ENCODE results near the gene ST6GALNAC3. TPM values are rescaled to one million over a fixed set of nuclear protein-coding genes. Genes with fewer than 3 reads are reported as not detected.

Gene ST6GALNAC3
- total RNA-seq, 2 donors from 2014 or later: 6.3 to 7.6 TPM

DNA sequence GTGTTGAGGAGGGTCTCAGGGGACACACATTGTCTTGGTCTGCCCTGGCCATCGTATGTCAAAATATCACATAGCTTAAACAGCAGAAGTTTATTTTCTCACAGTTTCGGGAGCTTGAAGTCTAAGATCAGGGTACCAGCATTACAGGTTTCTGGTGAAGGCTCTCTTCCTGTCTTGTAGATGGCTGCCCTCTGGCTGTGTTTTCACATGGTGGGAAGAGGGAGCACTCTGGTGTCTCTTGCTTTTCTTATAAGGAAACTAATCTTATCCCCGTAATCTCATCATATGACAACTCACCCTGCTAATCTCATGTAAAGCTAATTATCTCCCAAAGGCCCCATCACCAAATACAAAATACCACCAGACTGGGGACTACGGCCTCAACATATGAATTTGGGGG, 545.8 kb downstream of the ST6GALNAC3 start:
- 84 to 100% methylated on average over 1 to 4 of the region's 4 CpGs for WGBS, 2 experiments (ENCODE audit: insufficient coverage in 1 of 2, insufficient read length in 1 of 2)
- no peak overlapping the region for H3K4me3 ChIP-seq (ENCODE audit: low read length)
- peaks cover 9% of the 10 kb centered on the region for H3K4me1 Mint-ChIP-seq
- no peak for TF ChIP-seq CTCF (conservative IDR thresholded peaks at IDR 0.05)
- H3K9ac ChIP-seq (ENCODE audit: extremely low read depth, low read length, poor library complexity, severe bottlenecking): no peak overlapping the region
- no peaks in the 10 kb centered on the region for H3K4me1 ChIP-seq (ENCODE audit: control insufficient read depth, insufficient read depth, low read length)
- H3K36me3 ChIP-seq (ENCODE audit: control insufficient read depth, insufficient read depth, low read length): no peaks in the 10 kb centered on the region
- H3K36me3 Mint-ChIP-seq (ENCODE audit: low read depth): no peaks in the 10 kb centered on the region
- H3K27me3 ChIP-seq (ENCODE audit: control insufficient read depth, insufficient read depth, low read length, poor library complexity, severe bottlenecking): no peaks in the 10 kb centered on the region
- H3K27ac ChIP-seq (ENCODE audit: low read depth, low read length): no peak overlapping the region
- H3K4me3 Mint-ChIP-seq: no peak overlapping the region
- H3K27me3 Mint-ChIP-seq (ENCODE audit: insufficient read depth): no peaks in the 10 kb centered on the region
- H3K27ac Mint-ChIP-seq: no peak overlapping the region
- no peaks in the 10 kb centered on the region for H3K9me3 Mint-ChIP-seq
- H3K9me3 ChIP-seq (ENCODE audit: control insufficient read depth, low read length): no peaks in the 10 kb centered on the region
- DNase-seq: no peak

- H3K4me3 ChIP-seq (ENCODE audit: low read length): no peak overlapping the region
- Mint-ChIP-seq H3K27ac (no peak overlapping the region), H3K36me3 (ENCODE audit: low read depth) (no peaks in the 10 kb centered on the region), H3K9me3 (no peaks in the 10 kb centered on the region), H3K4me1 (peaks cover 10% of the 10 kb centered on the region), H3K27me3 (ENCODE audit: insufficient read depth) (no peaks in the 10 kb centered on the region), H3K4me3 (no peak overlapping the region)
- no peak overlapping the region for H3K27ac ChIP-seq (ENCODE audit: low read depth, low read length)
- no peaks in the 10 kb centered on the region for H3K4me1 ChIP-seq (ENCODE audit: control insufficient read depth, insufficient read depth, low read length)
- WGBS, 2 experiments (ENCODE audit: insufficient coverage in 1 of 2, insufficient read length in 1 of 2): 89% methylated on average over 6 to 7 of the region's 7 CpGs
- no peak overlapping the region for H3K9ac ChIP-seq (ENCODE audit: extremely low read depth, low read length, poor library complexity, severe bottlenecking)
- H3K27me3 ChIP-seq (ENCODE audit: control insufficient read depth, insufficient read depth, low read length, poor library complexity, severe bottlenecking): no peaks in the 10 kb centered on the region
- no peak for DNase-seq
- no peaks in the 10 kb centered on the region for H3K36me3 ChIP-seq (ENCODE audit: control insufficient read depth, insufficient read depth, low read length)
- no peaks in the 10 kb centered on the region for H3K9me3 ChIP-seq (ENCODE audit: control insufficient read depth, low read length)
- no peak for TF ChIP-seq CTCF (conservative IDR thresholded peaks at IDR 0.05)
Observed at GRCh38 chr1:76622774-76623528, 548.4 kb downstream of the ST6GALNAC3 start.

DNA sequence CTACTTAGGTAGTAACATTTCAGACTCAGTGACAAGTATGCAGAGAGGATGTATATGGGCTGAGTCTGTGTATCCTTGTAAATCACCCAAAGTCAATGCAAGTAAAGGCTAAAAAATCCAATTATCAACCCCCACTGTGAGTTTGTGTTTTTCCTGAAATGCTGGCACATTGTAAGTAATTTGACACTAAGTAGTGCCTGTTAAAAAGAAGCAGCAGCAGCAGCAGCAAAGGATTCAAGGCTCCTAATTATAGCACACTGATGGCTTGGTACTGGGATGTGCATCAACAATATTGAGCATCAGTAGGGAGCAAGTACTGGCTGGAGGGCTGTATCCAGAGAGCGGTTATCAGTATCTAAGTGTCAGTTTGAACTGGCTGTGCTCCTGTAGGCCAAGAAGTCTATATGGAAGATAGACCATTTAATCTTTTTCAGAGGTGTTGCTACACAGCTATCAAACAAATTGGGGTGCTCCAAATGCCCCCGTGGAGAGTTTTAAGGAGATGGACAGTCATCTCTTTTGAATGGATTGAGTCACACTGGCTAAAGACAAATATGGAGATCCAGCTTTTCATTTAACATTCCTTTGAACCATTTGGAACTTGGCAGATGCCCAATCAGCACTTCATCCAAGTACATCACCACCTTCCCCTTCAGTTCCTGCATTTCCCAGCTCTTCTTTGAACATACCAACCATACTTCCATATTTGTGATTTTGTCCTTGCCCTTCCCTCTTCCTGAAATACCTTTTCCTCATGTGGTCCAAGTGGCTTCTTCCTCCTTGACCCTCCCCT, 551.5 kb downstream of the ST6GALNAC3 start:
- WGBS, 2 experiments (ENCODE audit: insufficient coverage in 1 of 2, insufficient read length in 1 of 2): 95 to 100% methylated on average over 2 of the region's 2 CpGs
- no peak for TF ChIP-seq CTCF (conservative IDR thresholded peaks at IDR 0.05)
- H3K36me3 ChIP-seq (ENCODE audit: control insufficient read depth, insufficient read depth, low read length): no peaks in the 10 kb centered on the region
- Mint-ChIP-seq H3K27me3 (ENCODE audit: insufficient read depth) (no peaks in the 10 kb centered on the region), H3K9me3 (no peaks in the 10 kb centered on the region), H3K4me1 (peaks cover 3% of the 10 kb centered on the region), H3K36me3 (ENCODE audit: low read depth) (no peaks in the 10 kb centered on the region), H3K27ac (no peak overlapping the region), H3K4me3 (no peak overlapping the region)
- no peak overlapping the region for H3K9ac ChIP-seq (ENCODE audit: extremely low read depth, low read length, poor library complexity, severe bottlenecking)
- no peaks in the 10 kb centered on the region for H3K4me1 ChIP-seq (ENCODE audit: control insufficient read depth, insufficient read depth, low read length)
- no peak overlapping the region for H3K27ac ChIP-seq (ENCODE audit: low read depth, low read length)
- no peaks in the 10 kb centered on the region for H3K9me3 ChIP-seq (ENCODE audit: control insufficient read depth, low read length)
- H3K4me3 ChIP-seq (ENCODE audit: low read length): no peak overlapping the region
- no peak for DNase-seq
- H3K27me3 ChIP-seq (ENCODE audit: control insufficient read depth, insufficient read depth, low read length, poor library complexity, severe bottlenecking): no peaks in the 10 kb centered on the region
